SK-N-SH (cell line): ENCODE data around the gene LCNL1. TPM values are rescaled to one million over a fixed set of nuclear protein-coding genes. Genes with fewer than 3 reads are reported as not detected.
A peak's percentile ranks its signal among the peaks of the same experiment; 100 is the strongest.

Source experiments
- CTCF ChIA-PET: fragments of 300-600, 350-600 bp; formaldehyde crosslinking; extraction: SDS; loops from one replicate; lab custom pipeline; 2021; lab: Yijun Ruan, JAX
- POLR2A ChIA-PET: fragments of 350-600 bp; sonication (Branson Sonifier 250); formaldehyde crosslinking; extraction: SDS; loops from one replicate; lab custom pipeline; 2020; ENCODE audit warnings: antibody characterized with exemption, inconsistent platforms; lab: Yijun Ruan, JAX
- DNase-seq: peaks from one replicate; pipeline ENCODE4 v3.0.0; 2012
- H2AFZ ChIP-seq: fragments of 200-600 bp; sonication (generic); 2 replicates; pipeline ENCODE4 v1.8.1; 2016; ENCODE audit warnings: antibody characterized with exemption, mild to moderate bottlenecking, low read depth
- H3F3A ChIP-seq: fragments of 200-600 bp; sonication (generic); replicated peaks from 2 replicates; pipeline ENCODE3; 2016; ENCODE audit warnings: antibody characterized with exemption, mild to moderate bottlenecking; ENCODE audit not compliant: insufficient read depth
- H3K27ac ChIP-seq, 2 experiments: fragments of 200-500 bp in 1 of 2; fragments of 200-600 bp in 1 of 2; sonication (Bioruptor generic) in 1 of 2; sonication (generic), shearing (Covaris generic) in 1 of 2; 2 replicates each; pipeline versions ENCODE4 v1.5.1 to v1.6.1; 2014 to 2016; ENCODE audit warnings: low read depth in 2 of 2, inconsistent platforms in 1 of 2, low read length in 1 of 2, mild to moderate bottlenecking in 1 of 2, mixed read lengths in 1 of 2
- H3K27me3 ChIP-seq: fragments of 200-600 bp; sonication (generic), shearing (Covaris generic); 2 replicates; pipeline ENCODE4 v1.6.1; 2016; ENCODE audit warnings: mixed run types; ENCODE audit not compliant: insufficient read depth
- H3K36me3 ChIP-seq, 2 experiments: fragments of 200-500 bp in 1 of 2; fragments of 200-600 bp in 1 of 2; sonication (Bioruptor generic) in 1 of 2; sonication (generic) in 1 of 2; replicated peaks in 1 of 2; 2 replicates each; pipeline versions ENCODE3 to v1.5.1; 2014 to 2016; ENCODE audit warnings: low read length in 1 of 2, mild to moderate bottlenecking in 1 of 2; ENCODE audit not compliant: insufficient read depth in 2 of 2, control insufficient read depth in 1 of 2
- H3K4me1 ChIP-seq, 2 experiments: fragments of 200-500 bp in 1 of 2; fragments of 200-600 bp in 1 of 2; sonication (Bioruptor generic) in 1 of 2; sonication (generic), shearing (Covaris generic) in 1 of 2; 2 replicates each; pipeline versions ENCODE4 v1.5.1 to v1.6.1; 2014 to 2016; ENCODE audit warnings: low read depth in 1 of 2, low read length in 1 of 2, mixed run types in 1 of 2; ENCODE audit not compliant: insufficient read depth in 2 of 2, control insufficient read depth in 1 of 2
- H3K4me2 ChIP-seq: fragments of 200-600 bp; sonication (generic), shearing (Covaris generic); 2 replicates; pipeline ENCODE4 v1.6.1; 2017; ENCODE audit warnings: mixed run types
- H3K4me3 ChIP-seq, 2 experiments: fragments of 200-500 bp in 1 of 2; fragments of 200-600 bp in 1 of 2; sonication (Bioruptor generic) in 1 of 2; sonication (generic), shearing (Covaris generic) in 1 of 2; 2 replicates each; pipeline versions ENCODE4 v1.5.1 to v1.8.1; 2014 to 2016; ENCODE audit warnings: low read depth in 2 of 2, inconsistent platforms in 1 of 2, low read length in 1 of 2, mild to moderate bottlenecking in 1 of 2, mixed read lengths in 1 of 2, moderate library complexity in 1 of 2
- H3K79me2 ChIP-seq: fragments of 200-600 bp; sonication (generic); 2 replicates; pipeline ENCODE4 v1.8.1; 2017; ENCODE audit warnings: mild to moderate bottlenecking; ENCODE audit not compliant: insufficient read depth
- H3K9ac ChIP-seq: fragments of 200-600 bp; sonication (generic); 2 replicates; pipeline ENCODE4 v1.6.1; 2017; ENCODE audit warnings: mixed run types
- H3K9me2 ChIP-seq: fragments of 200-600 bp; sonication (generic); 2 replicates; pipeline ENCODE4 v1.6.1; 2017; ENCODE audit warnings: mixed run types
- H3K9me3 ChIP-seq: fragments of 200-600 bp; sonication (generic); 2 replicates; pipeline ENCODE4 v1.6.1; 2017; ENCODE audit warnings: mixed run types, mild to moderate bottlenecking, moderate library complexity
- H4K20me1 ChIP-seq: fragments of 200-600 bp; sonication (generic); 2 replicates; pipeline ENCODE4 v1.6.1; 2017; ENCODE audit warnings: mild to moderate bottlenecking, mixed run types; ENCODE audit not compliant: insufficient read depth
- ELF1 ChIP-seq: IDR thresholded peaks from 2 replicates; pipeline ENCODE4 v1.4.0; 2012
- EP300 ChIP-seq, 2 experiments: IDR thresholded peaks; 2 replicates each; pipeline versions ENCODE4 v1.4.0 to v1.6.1; 2012; ENCODE audit warnings: borderline replicate concordance in 1 of 2, low read depth in 1 of 2, low read length in 1 of 2
- EZH2phosphoT487 ChIP-seq: fragments of 200-600 bp; sonication (generic); IDR thresholded peaks from 2 replicates; pipeline ENCODE4 v1.6.1; 2017; ENCODE audit warnings: low read depth, mixed run types, mild to moderate bottlenecking, antibody characterized with exemption, moderate library complexity, borderline replicate concordance
- FOXJ3 ChIP-seq: sonication (generic); formaldehyde crosslinking; IDR thresholded peaks from 2 replicates; pipeline ENCODE4 v1.5.1; 2020; ENCODE audit warnings: mild to moderate bottlenecking, missing genetic modification reagents
- SMC3 ChIP-seq: IDR thresholded peaks from 2 replicates; pipeline ENCODE4 v1.6.1; 2012; ENCODE audit warnings: low read depth, low read length, improper control_type of control experiment
- WGBS: methylation state at CpG from one replicate; pipeline ENCODE4 v1.1.6; 2017; ENCODE audit warnings: low lambda C conversion rate; 5-methylcytosine and 5-hydroxymethylcytosine counted together
- polyA plus RNA-seq, 3 experiments: library from polyadenylated mRNA; depleted of rRNA; stranded (reverse); fragments of >200 nt; gene quantifications; 2 replicates each; pipeline ENCODE4 v1.2.3, GENCODE V29; 2012
- TF ChIP-seq, protein P1 (sequence below): fragments of 150-350 bp; IDR thresholded peaks from 2 replicates; pipeline ENCODE4 v1.6.1; 2016; ENCODE audit warnings: mild to moderate bottlenecking, low read depth, low read length
- TF ChIP-seq, protein P2 (sequence below): fragments of 150-350 bp; IDR thresholded peaks from 2 replicates; pipeline ENCODE4 v1.6.1; 2017; ENCODE audit warnings: antibody characterized with exemption, low read length, low read depth, borderline replicate concordance

LCNL1 gene
- polyA plus RNA-seq, 1 of the 3 experiments (the other 2 are of a cell fraction): not detected

DNA sequence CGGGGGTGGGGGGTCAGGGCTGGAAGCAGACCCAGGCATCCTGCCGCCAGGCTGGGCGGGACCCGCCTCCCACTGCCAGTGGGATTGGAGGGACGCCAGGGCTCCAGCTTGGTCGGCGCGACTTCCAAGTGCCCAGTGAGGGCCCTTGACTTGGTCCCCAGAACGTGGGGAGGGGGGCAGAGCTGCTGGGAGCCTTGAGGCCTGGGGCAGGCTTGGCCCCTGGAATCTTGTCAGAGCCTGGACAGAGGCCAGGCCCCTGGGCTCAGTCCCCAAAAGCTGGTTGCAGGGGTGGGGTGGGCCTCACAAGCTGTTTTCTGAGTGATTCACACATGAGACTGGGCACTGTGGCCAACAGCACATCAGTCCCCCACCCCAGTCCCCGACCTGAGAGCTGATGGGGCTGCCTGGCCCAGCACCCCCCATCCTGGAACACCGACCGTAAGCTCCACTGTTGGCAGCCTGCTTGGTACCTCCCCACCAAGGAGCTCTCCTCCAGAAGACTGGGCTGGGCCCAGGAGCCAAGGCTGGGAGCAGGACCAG is 13.0 kb downstream of the LCNL1 start:
- Histone ChIP-seq H3K27ac (no peak overlapping the region), H3K9ac (no peak overlapping the region), H4K20me1 (0 out of 2 replicates have a peak, but pooled peaks cover 3% of the 10 kb centered on the region), H3K9me3 (no peaks in the 10 kb centered on the region), H2AFZ (no peak overlapping the region), H3F3A (no peaks in the 10 kb centered on the region), H3K4me1 (peaks cover 9 to 24% of the 10 kb centered on the region in 2 experiments; a peak in 3 of 4 replicates), H3K36me3 (peaks cover 0 to 7% of the 10 kb centered on the region in 2 experiments), H3K79me2 (peaks cover 18% of the 10 kb centered on the region; the same call in 1 of the 2 replicates), H3K9me2 (no peaks in the 10 kb centered on the region), H3K27me3 (no peaks in the 10 kb centered on the region), H3K4me2 (peak overlapping the region; percentile 55), H3K4me3 (no peak overlapping the region)
- POLR2A ChIA-PET: interaction anchor here (0.6 to 1.4 kb wide), 5 partner anchors 12 to 60 kb away, joined by 3 read pairs; partner anchors contain the start of gene FBXW5
- DNase-seq: no peak
- 0 out of 2 replicates have a peak, but pooled peaks have one; percentile 1 for TF ChIP-seq ELF1
- TF ChIP-seq EZH2phosphoT487: no peak
- WGBS: 53% methylated on average over 3 of the region's 12 CpGs
- CTCF ChIA-PET: interaction anchor here (0.9 to 6.8 kb wide), 6 partner anchors 33 to 68 kb away, joined by 3 to 68 read pairs (median 8); partner anchors contain the start of genes ABCA2, FBXW5, FUT7 and LCN12

DNA sequence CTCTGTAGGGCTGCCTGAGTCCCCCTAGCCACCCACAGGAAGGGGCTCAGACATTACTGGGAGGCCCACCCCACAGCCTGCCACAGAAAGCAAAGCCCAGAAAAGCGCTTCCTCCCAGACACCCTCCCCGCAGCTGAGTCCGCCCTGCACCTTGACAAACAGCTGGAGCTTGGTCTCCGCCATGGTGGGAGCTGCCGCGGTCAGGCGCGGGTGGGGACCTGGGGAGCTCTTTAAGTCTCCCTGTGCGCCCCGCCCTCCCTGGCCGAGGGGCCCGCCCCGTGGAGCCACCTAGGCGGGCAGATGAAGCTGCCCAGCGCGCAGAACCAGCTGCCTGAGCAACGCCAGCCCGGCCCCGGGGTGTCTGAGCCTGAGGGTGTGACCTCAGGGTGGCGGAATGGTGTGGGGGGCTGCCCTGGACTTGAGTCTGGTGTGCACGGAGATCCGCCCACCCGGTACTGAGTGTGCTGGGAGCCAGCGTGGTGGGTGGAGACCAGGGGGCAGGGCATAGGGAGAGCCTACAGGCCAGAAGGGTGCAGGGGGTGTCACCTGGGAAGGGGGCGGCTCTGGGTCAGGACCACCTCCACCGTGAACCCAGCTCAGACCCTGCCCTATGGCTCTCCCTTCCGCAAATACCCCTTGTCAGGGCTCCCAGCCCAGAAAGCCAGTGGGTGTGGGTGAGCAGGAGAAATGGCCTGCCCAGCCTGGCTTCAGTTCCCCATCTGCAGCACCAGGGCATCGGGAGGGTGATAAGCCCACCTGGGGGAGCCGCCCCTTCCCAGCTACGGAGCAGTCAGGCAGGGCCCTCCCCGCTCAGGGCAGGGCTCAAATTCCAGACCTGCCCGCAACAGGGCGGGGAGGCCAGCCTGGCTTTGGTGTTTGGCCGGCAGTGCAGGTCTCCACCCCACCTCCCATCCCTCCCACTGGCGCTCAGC is 13.8 kb downstream of the LCNL1 start, which contains the start of gene CLIC3:
Gene CLIC3 (minus strand): TSS at position 208 of the 932 bp plus-strand sequence. CDS start 25 bp downstream, at position 183.
- TF ChIP-seq, protein P1, sequence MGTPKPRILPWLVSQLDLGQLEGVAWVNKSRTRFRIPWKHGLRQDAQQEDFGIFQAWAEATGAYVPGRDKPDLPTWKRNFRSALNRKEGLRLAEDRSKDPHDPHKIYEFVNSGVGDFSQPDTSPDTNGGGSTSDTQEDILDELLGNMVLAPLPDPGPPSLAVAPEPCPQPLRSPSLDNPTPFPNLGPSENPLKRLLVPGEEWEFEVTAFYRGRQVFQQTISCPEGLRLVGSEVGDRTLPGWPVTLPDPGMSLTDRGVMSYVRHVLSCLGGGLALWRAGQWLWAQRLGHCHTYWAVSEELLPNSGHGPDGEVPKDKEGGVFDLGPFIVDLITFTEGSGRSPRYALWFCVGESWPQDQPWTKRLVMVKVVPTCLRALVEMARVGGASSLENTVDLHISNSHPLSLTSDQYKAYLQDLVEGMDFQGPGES: no peak
- TF ChIP-seq ELF1: 0 out of 2 replicates have a peak, but pooled peaks have one; percentile 6
- H2AFZ ChIP-seq: no peak within 1 kb of the TSS
- no peak within 1 kb of the TSS for H3K4me3 ChIP-seq
- no peaks in the 10 kb centered on the region for H3K9me2 ChIP-seq
- H3K27ac ChIP-seq: no peak within 1 kb of the TSS
- H3K27me3 ChIP-seq: no peaks in the 10 kb centered on the region
- ChIA-PET CTCF (interaction anchor here (0.9 to 6.8 kb wide), 8 partner anchors 32 to 209 kb away, joined by 3 to 68 read pairs (median 5); partner anchors contain the start of genes ABCA2, FBXW5, FUT7 and LCN12), POLR2A (interaction anchor here (0.6 to 1.4 kb wide), 5 partner anchors 11 to 59 kb away, joined by 3 read pairs; partner anchors contain the start of gene FBXW5)
- peaks cover 18% of the 10 kb centered on the region; the same call in 1 of the 2 replicates for H3K79me2 ChIP-seq
- no peaks in the 10 kb centered on the region for H3K9me3 ChIP-seq
- no peaks in the 10 kb centered on the region for H3F3A ChIP-seq
- H3K36me3 ChIP-seq: peaks cover 0 to 7% of the 10 kb centered on the region in 2 experiments
- H3K4me2 ChIP-seq: peak within 1 kb of the TSS; percentile 55
- peaks cover 9 to 24% of the 10 kb centered on the region in 2 experiments; a peak in 3 of 4 replicates for H3K4me1 ChIP-seq
- H4K20me1 ChIP-seq: 0 out of 2 replicates have a peak, but pooled peaks cover 3% of the 10 kb centered on the region
- no peak within 1 kb of the TSS for H3K9ac ChIP-seq
- WGBS: 61% methylated on average over 8 of the region's 35 CpGs
- peak; percentile 68 for DNase-seq

DNA sequence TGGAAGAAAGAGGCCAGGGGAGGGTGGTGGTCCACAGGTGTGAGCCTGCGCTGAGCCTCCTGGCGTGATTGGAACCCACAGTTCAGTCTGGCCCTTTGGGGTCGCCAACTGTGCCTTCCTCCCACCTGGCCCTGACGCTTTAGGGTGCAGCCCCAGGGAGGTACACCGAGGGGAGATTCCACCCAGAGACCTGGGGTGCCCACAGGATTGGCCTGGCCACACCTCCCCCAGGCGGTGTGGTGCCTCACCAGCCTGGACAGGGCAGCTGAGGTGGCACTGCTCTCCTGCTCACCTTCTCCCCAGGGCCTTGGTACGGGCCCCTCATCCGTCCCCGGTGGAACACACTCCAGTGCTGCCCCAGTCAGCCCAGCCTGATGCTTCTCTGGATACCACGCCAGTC is 14.6 kb downstream of the LCNL1 start:
- no peak overlapping the region for H2AFZ ChIP-seq
- peaks cover 9 to 24% of the 10 kb centered on the region in 2 experiments; a peak in 3 of 4 replicates for H3K4me1 ChIP-seq
- no peak overlapping the region for H3K4me2 ChIP-seq
- H3K9me3 ChIP-seq: no peaks in the 10 kb centered on the region
- H3K9me2 ChIP-seq: no peaks in the 10 kb centered on the region
- peaks cover 0 to 7% of the 10 kb centered on the region in 2 experiments for H3K36me3 ChIP-seq
- peaks cover 18% of the 10 kb centered on the region; the same call in 1 of the 2 replicates for H3K79me2 ChIP-seq
- H3K27ac ChIP-seq: no peak overlapping the region
- ChIA-PET POLR2A (interaction anchor here (1.4 kb wide), 1 partner anchor 53 kb away, joined by 3 read pairs; the partner anchor contains the start of gene FBXW5), CTCF (interaction anchor here (1.4 to 6.8 kb wide), 4 partner anchors 31 to 210 kb away, joined by 3 to 68 read pairs (median 8); partner anchors contain the start of genes ABCA2 and FUT7)
- no peak for DNase-seq
- no peak overlapping the region for H3K9ac ChIP-seq
- 98% methylated on average over 5 of the region's 10 CpGs for WGBS
- no peaks in the 10 kb centered on the region for H3K27me3 ChIP-seq
- no peaks in the 10 kb centered on the region for H3F3A ChIP-seq
- H4K20me1 ChIP-seq: 0 out of 2 replicates have a peak, but pooled peaks cover 3% of the 10 kb centered on the region
- no peak overlapping the region for H3K4me3 ChIP-seq
- TF ChIP-seq FOXJ3 (CRISPR knock-in tag) (no peak), ELF1 (no peak), EP300 (IDR thresholded peaks at IDR 0.05; ENCODE audit: borderline replicate concordance in 1 of 2, low read depth in 1 of 2, low read length in 1 of 2) (no peak), SMC3 (no peak)
- TF ChIP-seq, protein P2, sequence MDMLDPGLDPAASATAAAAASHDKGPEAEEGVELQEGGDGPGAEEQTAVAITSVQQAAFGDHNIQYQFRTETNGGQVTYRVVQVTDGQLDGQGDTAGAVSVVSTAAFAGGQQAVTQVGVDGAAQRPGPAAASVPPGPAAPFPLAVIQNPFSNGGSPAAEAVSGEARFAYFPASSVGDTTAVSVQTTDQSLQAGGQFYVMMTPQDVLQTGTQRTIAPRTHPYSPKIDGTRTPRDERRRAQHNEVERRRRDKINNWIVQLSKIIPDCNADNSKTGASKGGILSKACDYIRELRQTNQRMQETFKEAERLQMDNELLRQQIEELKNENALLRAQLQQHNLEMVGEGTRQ: no peak
- TF ChIP-seq, protein P1: no peak
